SU-DHL-6 (cell line): ENCODE data around the gene TARP.

ENCODE experiments used
- H2AFZ ChIP-seq: fragments of 200-600 bp; sonication (generic); 2 replicates; pipeline ENCODE4 v1.6.1; 2014; ENCODE audit warnings: low read depth, mild to moderate bottlenecking, moderate library complexity, mixed read lengths, antibody characterized with exemption, low read length; ENCODE audit not compliant: severe bottlenecking
- H3F3A ChIP-seq: fragments of 200-600 bp; shearing (Covaris generic); 2 replicates; pipeline ENCODE4 v1.6.0; 2016; ENCODE audit warnings: antibody characterized with exemption, mild to moderate bottlenecking; ENCODE audit not compliant: insufficient read depth
- H3K27ac ChIP-seq: fragments of 200-600 bp; sonication (generic); 2 replicates; pipeline ENCODE4 v1.5.1; 2016; ENCODE audit warnings: low read depth, mild to moderate bottlenecking, low read length, moderate library complexity, mixed read lengths
- H3K27me3 ChIP-seq: fragments of 200-600 bp; sonication (generic), shearing (Covaris generic); 2 replicates; pipeline ENCODE4 v1.6.0; 2014; ENCODE audit warnings: mild to moderate bottlenecking, low read length
- H3K36me3 ChIP-seq: fragments of 200-600 bp; sonication (generic); 2 replicates; pipeline ENCODE4 v1.6.1; 2014; ENCODE audit warnings: mild to moderate bottlenecking, low read length, mixed read lengths
- H3K4me2 ChIP-seq: fragments of 300-600, 200-600 bp; shearing (Covaris generic), sonication (generic); 2 replicates; pipeline ENCODE4 v1.6.0; 2014; ENCODE audit warnings: low read length, low read depth, mild to moderate bottlenecking; ENCODE audit not compliant: poor library complexity, severe bottlenecking
- H3K4me3 ChIP-seq: fragments of 200-600 bp; sonication (generic); 2 replicates; pipeline ENCODE4 v1.5.1; 2014; ENCODE audit warnings: antibody characterized with exemption, low read length, mild to moderate bottlenecking, mixed read lengths; ENCODE audit not compliant: insufficient read depth, poor library complexity, severe bottlenecking
- H3K79me2 ChIP-seq: fragments of 200-600 bp; sonication (generic); 2 replicates; pipeline ENCODE4 v1.6.1; 2014; ENCODE audit warnings: mild to moderate bottlenecking, low read length, moderate library complexity; ENCODE audit not compliant: insufficient read depth
- H3K9ac ChIP-seq: fragments of 200-600 bp; sonication (generic); 2 replicates; pipeline ENCODE4 v1.7.0; 2014; ENCODE audit warnings: mild to moderate bottlenecking, low read length
- H3K9me2 ChIP-seq: fragments of 200-600 bp; sonication (generic); replicated peaks from 2 replicates; pipeline ENCODE4 v1.6.1; 2014; ENCODE audit warnings: low read length; ENCODE audit not compliant: insufficient read depth
- H3K9me3 ChIP-seq: fragments of 200-600 bp; sonication (generic); 2 replicates; pipeline ENCODE4 v1.6.1; 2014; ENCODE audit warnings: low read length, mixed read lengths; ENCODE audit not compliant: insufficient read depth
- H4K20me1 ChIP-seq: fragments of 200-600 bp; sonication (generic); 2 replicates; pipeline ENCODE4 v1.6.1; 2014; ENCODE audit warnings: low read depth, mild to moderate bottlenecking, antibody characterized with exemption, low read length, moderate library complexity, mixed read lengths
- EZH2phosphoT487 ChIP-seq: fragments of 200-600 bp; sonication (generic), shearing (Covaris generic); conservative IDR thresholded peaks from 2 replicates; pipeline ENCODE4 v1.6.1; 2018; ENCODE audit warnings: mild to moderate bottlenecking, antibody characterized with exemption, low read length, moderate library complexity, mixed read lengths
- TF ChIP-seq, protein P1 (sequence below): fragments of 200-600 bp; sonication (generic); IDR thresholded peaks from one replicate; pipeline ENCODE4 v1.5.1; 2017; ENCODE audit warnings: antibody characterized with exemption, mild to moderate bottlenecking, low read length, moderate library complexity; ENCODE audit not compliant: insufficient read depth, poor library complexity, severe bottlenecking

Gene TARP

GRCh38 chr7:38319873-38320272 lies 46.4 kb upstream of the TARP start:
- Histone ChIP-seq H3K27ac (no peak overlapping the region), H3K9me2 (no peaks in the 10 kb centered on the region), H3K36me3 (no peaks in the 10 kb centered on the region), H3K4me3 (no peak overlapping the region), H2AFZ (no peak overlapping the region), H4K20me1 (no peaks in the 10 kb centered on the region), H3K9me3 (no peaks in the 10 kb centered on the region), H3K9ac (no peak overlapping the region), H3K27me3 (no peaks in the 10 kb centered on the region), H3F3A (no peaks in the 10 kb centered on the region), H3K79me2 (no peaks in the 10 kb centered on the region), H3K4me2 (no peak overlapping the region)
- no peak for TF ChIP-seq EZH2phosphoT487
- TF ChIP-seq, protein P1, sequence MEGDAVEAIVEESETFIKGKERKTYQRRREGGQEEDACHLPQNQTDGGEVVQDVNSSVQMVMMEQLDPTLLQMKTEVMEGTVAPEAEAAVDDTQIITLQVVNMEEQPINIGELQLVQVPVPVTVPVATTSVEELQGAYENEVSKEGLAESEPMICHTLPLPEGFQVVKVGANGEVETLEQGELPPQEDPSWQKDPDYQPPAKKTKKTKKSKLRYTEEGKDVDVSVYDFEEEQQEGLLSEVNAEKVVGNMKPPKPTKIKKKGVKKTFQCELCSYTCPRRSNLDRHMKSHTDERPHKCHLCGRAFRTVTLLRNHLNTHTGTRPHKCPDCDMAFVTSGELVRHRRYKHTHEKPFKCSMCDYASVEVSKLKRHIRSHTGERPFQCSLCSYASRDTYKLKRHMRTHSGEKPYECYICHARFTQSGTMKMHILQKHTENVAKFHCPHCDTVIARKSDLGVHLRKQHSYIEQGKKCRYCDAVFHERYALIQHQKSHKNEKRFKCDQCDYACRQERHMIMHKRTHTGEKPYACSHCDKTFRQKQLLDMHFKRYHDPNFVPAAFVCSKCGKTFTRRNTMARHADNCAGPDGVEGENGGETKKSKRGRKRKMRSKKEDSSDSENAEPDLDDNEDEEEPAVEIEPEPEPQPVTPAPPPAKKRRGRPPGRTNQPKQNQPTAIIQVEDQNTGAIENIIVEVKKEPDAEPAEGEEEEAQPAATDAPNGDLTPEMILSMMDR, result no peak

DNA sequence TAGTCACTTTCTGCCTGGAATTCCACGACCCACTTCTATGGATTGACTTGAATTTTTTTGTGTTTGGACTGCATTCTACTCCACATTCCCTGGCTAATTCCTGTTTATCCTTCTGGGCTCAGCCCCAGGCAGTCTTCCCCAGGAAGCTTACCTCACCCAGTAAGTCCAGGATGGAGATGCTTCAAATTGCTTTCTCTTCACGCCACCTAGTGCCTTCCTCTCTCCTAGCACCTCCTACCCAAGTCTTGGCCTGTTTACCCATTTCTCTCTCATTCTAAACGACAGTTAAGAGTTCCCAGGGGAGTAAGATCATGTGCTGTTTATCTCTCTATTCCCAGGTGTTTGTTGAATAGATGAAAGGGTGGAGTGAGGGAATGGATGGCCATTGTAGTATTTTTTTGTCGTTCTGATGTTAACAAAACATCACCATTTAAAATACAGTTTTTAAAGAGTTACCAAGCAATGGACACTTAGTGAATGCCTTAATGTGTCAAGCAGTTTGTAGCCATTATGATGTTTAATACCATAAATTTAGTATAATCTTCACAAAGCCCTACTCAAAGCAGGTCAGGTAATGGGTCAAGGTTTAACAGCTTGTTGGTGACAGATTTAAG lies 45.5 kb upstream of the TARP start:
- H3K9me3 ChIP-seq, result no peaks in the 10 kb centered on the region
- no peaks in the 10 kb centered on the region for H3K27me3 ChIP-seq
- H3K36me3 ChIP-seq, result no peaks in the 10 kb centered on the region
- H3K9ac ChIP-seq, result no peak overlapping the region
- H3F3A ChIP-seq, result no peaks in the 10 kb centered on the region
- TF ChIP-seq EZH2phosphoT487, result no peak
- TF ChIP-seq, protein P1, result peak; percentile 41
- no peaks in the 10 kb centered on the region for H3K79me2 ChIP-seq
- H3K4me3 ChIP-seq, result no peak overlapping the region
- H2AFZ ChIP-seq, result no peak overlapping the region
- H3K27ac ChIP-seq, result no peak overlapping the region
- no peak overlapping the region for H3K4me2 ChIP-seq
- no peaks in the 10 kb centered on the region for H4K20me1 ChIP-seq
- no peaks in the 10 kb centered on the region for H3K9me2 ChIP-seq

- H3K9ac ChIP-seq, result no peak overlapping the region
- H2AFZ ChIP-seq, result no peak overlapping the region
- no peaks in the 10 kb centered on the region for H4K20me1 ChIP-seq
- TF ChIP-seq, protein P1, result no peak
- TF ChIP-seq EZH2phosphoT487, result no peak
- no peaks in the 10 kb centered on the region for H3K9me3 ChIP-seq
- H3K27me3 ChIP-seq, result no peaks in the 10 kb centered on the region
- no peak overlapping the region for H3K4me2 ChIP-seq
- H3K9me2 ChIP-seq, result no peaks in the 10 kb centered on the region
- no peaks in the 10 kb centered on the region for H3K36me3 ChIP-seq
- H3K4me3 ChIP-seq, result no peak overlapping the region
- H3K27ac ChIP-seq, result no peak overlapping the region
- no peaks in the 10 kb centered on the region for H3K79me2 ChIP-seq
- no peaks in the 10 kb centered on the region for H3F3A ChIP-seq
Measured at GRCh38 chr7:38318241-38318640, 44.8 kb upstream of the TARP start.
